Sigmoid colon (tissue), 7 donors: ENCODE measurements around the gene TRIM5. TPM values are rescaled to one million over a fixed set of nuclear protein-coding genes. Genes with fewer than 3 reads are reported as not detected.

Source experiments
- DNase-seq: peaks from one replicate; pipeline ENCODE4 v3.0.0-alpha.2; 2019
- H3K27ac ChIP-seq, 4 donors: fragments of 200-600 bp; sonication (generic); one replicate each; pipeline ENCODE4 v1.5.1; 2016 to 2019; ENCODE audit warnings: mild to moderate bottlenecking in 1 of 4
- H3K27me3 ChIP-seq, 3 donors: fragments of 200-600 bp; sonication (generic); one replicate each; pipeline ENCODE4 v1.5.1; 2019; ENCODE audit warnings: mild to moderate bottlenecking in 1 of 3
- H3K36me3 ChIP-seq, 4 donors: fragments of 200-600 bp; sonication (generic); one replicate each; pipeline ENCODE4 v1.5.1; 2016 to 2019
- H3K4me1 ChIP-seq, 4 donors: fragments of 200-600 bp; sonication (generic); one replicate each; pipeline ENCODE4 v1.5.1; 2017 to 2019
- H3K4me3 ChIP-seq, 4 donors: fragments of 200-600 bp; sonication (generic); one replicate each; pipeline ENCODE4 v1.5.1; 2017 to 2019; ENCODE audit warnings: mild to moderate bottlenecking in 2 of 4, moderate library complexity in 1 of 4
- H3K9me3 ChIP-seq, 4 donors: fragments of 200-600 bp in 3 of 4; sonication (generic) in 3 of 4; one replicate each; pipeline versions ENCODE4 v1.5.1 to v1.6.1; 2013 to 2019
- EP300 ChIP-seq, 4 donors: sonication (generic); formaldehyde crosslinking; IDR thresholded peaks; one replicate each; pipeline ENCODE4 v1.6.1; 2017; ENCODE audit warnings: antibody characterized with exemption in 4 of 4
- POLR2A ChIP-seq, 2 donors: fragments of 450-650 bp; IDR thresholded peaks; one replicate each; pipeline ENCODE4 v1.6.1; 2016; ENCODE audit warnings: antibody characterized with exemption in 2 of 2, mild to moderate bottlenecking in 2 of 2, moderate library complexity in 2 of 2
- POLR2AphosphoS5 ChIP-seq, 4 donors: sonication (generic); formaldehyde crosslinking; IDR thresholded peaks; one replicate each; pipeline ENCODE4 v1.6.1; 2017; ENCODE audit warnings: antibody characterized with exemption in 4 of 4
- WGBS, 2 donors: extraction: QIAGEN DNeasy Blood & Tissue Kit; methylation state at CpG; one replicate each; pipeline ENCODE4 v1.1.7; 2013; 5-methylcytosine and 5-hydroxymethylcytosine counted together
- intact Hi-C: fragments of 100-400 bp; cut with DNase I; formaldehyde crosslinking; loops from one replicate; pipeline ENCODE4 v1.15.1; 2023
- polyA plus RNA-seq, 3 donors: library from polyadenylated mRNA; stranded (reverse); fragments of 200-250 nt; gene quantifications; one replicate each; pipeline ENCODE4 v1.2.3, GENCODE V29; 2013
- total RNA-seq, 4 donors: library from RNA; depleted of rRNA; stranded (reverse); fragments of >200 nt; gene quantifications; one replicate each; pipeline ENCODE4 v1.1.0, GENCODE V29; 2016
- TF ChIP-seq, protein P1 (sequence below), 4 experiments: fragments of 450-650 bp in 3 of 4; fragments of 200-600 bp in 1 of 4; IDR thresholded peaks; one replicate each; pipeline ENCODE4 v1.5.1; 2016 to 2019; ENCODE audit warnings: antibody characterized with exemption in 4 of 4, mild to moderate bottlenecking in 3 of 4, moderate library complexity in 2 of 4
- donor health status: healthy with polysubstance abuse.
- donor health status: Bipolar disorder and iron deficiency.
- donor health status: healthy.

Gene TRIM5
- total and polyA plus RNA-seq, 7 donors, result 5.4 to 29.9 (median 12.4) TPM

- peaks cover 0 to 45% (median 6%) of the 10 kb centered on the region in 4 donors for H3K36me3 ChIP-seq
- H3K9me3 ChIP-seq, result no peaks in the 10 kb centered on the region
These were observed 13.0 kb downstream of the TRIM5 start for GRCh38 chr11:5671831-5672230.

DNA sequence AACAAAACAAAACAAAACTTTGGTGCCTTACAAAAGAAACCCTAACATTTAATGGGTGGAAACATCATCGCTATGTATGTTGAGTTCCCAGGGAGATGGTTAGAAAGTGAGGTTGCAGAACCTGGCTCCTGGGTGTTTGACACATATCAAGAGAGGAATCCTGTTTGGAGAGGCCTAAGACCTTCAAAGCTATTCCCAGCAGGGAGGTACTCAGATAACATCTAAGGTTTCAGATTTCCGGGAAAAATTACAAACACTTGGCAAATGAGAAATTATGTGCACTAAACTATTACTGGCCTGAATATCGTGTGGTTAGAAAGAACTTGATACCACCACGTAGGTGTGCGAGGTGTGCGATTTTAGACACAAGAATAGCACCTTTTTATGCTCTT lies 18.5 kb downstream of the TRIM5 start:
- Histone ChIP-seq H3K9me3 (no peaks in the 10 kb centered on the region), H3K4me3 (no peak overlapping the region), H3K36me3 (peaks cover 5 to 74% (median 10%) of the 10 kb centered on the region in 4 donors), H3K4me1 (no peaks in the 10 kb centered on the region), H3K27ac (no peak overlapping the region), H3K27me3 (no peaks in the 10 kb centered on the region)
- intact Hi-C loops, result no loop called here
- TF ChIP-seq, protein P1, sequence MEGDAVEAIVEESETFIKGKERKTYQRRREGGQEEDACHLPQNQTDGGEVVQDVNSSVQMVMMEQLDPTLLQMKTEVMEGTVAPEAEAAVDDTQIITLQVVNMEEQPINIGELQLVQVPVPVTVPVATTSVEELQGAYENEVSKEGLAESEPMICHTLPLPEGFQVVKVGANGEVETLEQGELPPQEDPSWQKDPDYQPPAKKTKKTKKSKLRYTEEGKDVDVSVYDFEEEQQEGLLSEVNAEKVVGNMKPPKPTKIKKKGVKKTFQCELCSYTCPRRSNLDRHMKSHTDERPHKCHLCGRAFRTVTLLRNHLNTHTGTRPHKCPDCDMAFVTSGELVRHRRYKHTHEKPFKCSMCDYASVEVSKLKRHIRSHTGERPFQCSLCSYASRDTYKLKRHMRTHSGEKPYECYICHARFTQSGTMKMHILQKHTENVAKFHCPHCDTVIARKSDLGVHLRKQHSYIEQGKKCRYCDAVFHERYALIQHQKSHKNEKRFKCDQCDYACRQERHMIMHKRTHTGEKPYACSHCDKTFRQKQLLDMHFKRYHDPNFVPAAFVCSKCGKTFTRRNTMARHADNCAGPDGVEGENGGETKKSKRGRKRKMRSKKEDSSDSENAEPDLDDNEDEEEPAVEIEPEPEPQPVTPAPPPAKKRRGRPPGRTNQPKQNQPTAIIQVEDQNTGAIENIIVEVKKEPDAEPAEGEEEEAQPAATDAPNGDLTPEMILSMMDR (IDR thresholded peaks at IDR 0.05), result no peak
- no peak for TF ChIP-seq POLR2A (IDR thresholded peaks at IDR 0.05)
- no peak for TF ChIP-seq EP300 (IDR thresholded peaks at IDR 0.05)
- no peak for TF ChIP-seq POLR2AphosphoS5 (IDR thresholded peaks at IDR 0.05)
- DNase-seq, result no peak
- 92 to 93% methylated on average over 6 of the region's 6 CpGs for WGBS, 2 donors

More at GRCh38 chr11:5671831-5672230, 13.0 kb downstream of the TRIM5 start:
- TF ChIP-seq POLR2AphosphoS5 (IDR thresholded peaks at IDR 0.05) (no peak), EP300 (IDR thresholded peaks at IDR 0.05) (no peak), POLR2A (IDR thresholded peaks at IDR 0.05) (no peak)
- TF ChIP-seq, protein P1 (IDR thresholded peaks at IDR 0.05), result no peak
- DNase-seq, result no peak
- Histone ChIP-seq H3K4me1 (no peaks in the 10 kb centered on the region), H3K4me3 (no peak overlapping the region), H3K27me3 (no peaks in the 10 kb centered on the region), H3K27ac (no peak overlapping the region)
- intact Hi-C loops, result no loop called here

- intact Hi-C loops, result no loop called here
- no peaks in the 10 kb centered on the region for H3K4me1 ChIP-seq
- H3K27ac ChIP-seq, result no peak overlapping the region
- no peak overlapping the region for H3K4me3 ChIP-seq
- WGBS, 2 donors, result 83 to 88% methylated on average over 5 of the region's 5 CpGs
- no peaks in the 10 kb centered on the region for H3K9me3 ChIP-seq
- no peak for DNase-seq
- no peaks in the 10 kb centered on the region for H3K27me3 ChIP-seq
- peaks cover 5 to 73% (median 10%) of the 10 kb centered on the region in 4 donors for H3K36me3 ChIP-seq
- TF ChIP-seq, protein P1 (IDR thresholded peaks at IDR 0.05), result no peak
- TF ChIP-seq POLR2A (IDR thresholded peaks at IDR 0.05) (no peak), POLR2AphosphoS5 (IDR thresholded peaks at IDR 0.05) (no peak), EP300 (IDR thresholded peaks at IDR 0.05) (no peak)
These were observed 19.0 kb downstream of the TRIM5 start for GRCh38 chr11:5665746-5666401.

GRCh38 chr11:5665051-5665570 lies 19.8 kb downstream of the TRIM5 start:
- peaks cover 5 to 66% (median 10%) of the 10 kb centered on the region in 4 donors for H3K36me3 ChIP-seq
- intact Hi-C loops, result no loop called here
- H3K27me3 ChIP-seq, result no peaks in the 10 kb centered on the region
- TF ChIP-seq POLR2AphosphoS5 (IDR thresholded peaks at IDR 0.05), result no peak
- no peak for TF ChIP-seq EP300 (IDR thresholded peaks at IDR 0.05)
- no peaks in the 10 kb centered on the region for H3K4me1 ChIP-seq
- no peaks in the 10 kb centered on the region for H3K9me3 ChIP-seq
- WGBS, 2 donors, result 94 to 96% methylated on average over 4 of the region's 4 CpGs
- DNase-seq, result no peak
- no peak overlapping the region for H3K27ac ChIP-seq
- H3K4me3 ChIP-seq, result no peak overlapping the region

- H3K4me3 ChIP-seq, result no peak overlapping the region
- no peak for DNase-seq
- H3K4me1 ChIP-seq, result no peaks in the 10 kb centered on the region
- 95% methylated on average over 2 of the region's 2 CpGs for WGBS, 2 donors
- TF ChIP-seq EP300 (IDR thresholded peaks at IDR 0.05), result no peak
- no peak for TF ChIP-seq POLR2A (IDR thresholded peaks at IDR 0.05)
- TF ChIP-seq, protein P1 (IDR thresholded peaks at IDR 0.05), result no peak
- TF ChIP-seq POLR2AphosphoS5 (IDR thresholded peaks at IDR 0.05), result no peak
- H3K27me3 ChIP-seq, result no peaks in the 10 kb centered on the region
- H3K9me3 ChIP-seq, result no peaks in the 10 kb centered on the region
- intact Hi-C loops, result no loop called here
- H3K36me3 ChIP-seq, result peaks cover under 1 to 56% (median 7%) of the 10 kb centered on the region in 4 donors
- H3K27ac ChIP-seq, result no peak overlapping the region
These were observed 21.4 kb downstream of the TRIM5 start for GRCh38 chr11:5663511-5663910.
